Posterior cingulate gyrus (tissue), 11 donors: Measurements from ENCODE around the gene CTDSP1.

ENCODE experiments used
- DNase-seq, 10 donors: peaks; one replicate each; pipeline versions ENCODE4 v3.0.0 to v3.0.0-alpha.2; 2020 to 2021; ENCODE audit warnings: mixed read lengths in 3 of 10
- intact Hi-C: fragments of 100-400 bp; cut with DNase I; formaldehyde crosslinking; loops from one replicate; pipeline ENCODE4 v1.15.1; 2023

The CTDSP1 gene

DNA sequence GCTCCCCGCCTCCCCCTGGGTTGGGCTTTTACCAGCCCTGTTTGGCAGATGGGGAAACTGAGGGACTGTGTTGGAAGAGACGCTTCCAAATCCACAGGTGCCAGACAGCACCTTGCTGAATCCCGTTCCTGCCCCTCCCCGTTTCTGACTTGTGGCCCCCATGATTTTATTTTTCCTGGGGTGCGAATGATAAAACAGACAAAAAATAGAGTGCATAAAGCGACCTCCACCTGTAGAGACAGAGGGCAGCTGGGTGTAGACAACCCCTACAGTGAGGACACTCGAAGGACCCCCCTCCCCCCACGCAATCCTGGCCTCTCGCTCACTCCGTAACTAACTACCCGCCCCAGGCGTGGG lies 2.2 kb upstream of the CTDSP1 start:
- intact Hi-C loops: loop anchor here (2.0 to 5.0 kb wide), 4 partner anchors 95 to 180 kb away; partner anchors contain the start of gene ARPC2
- DNase-seq: no peak

DNA sequence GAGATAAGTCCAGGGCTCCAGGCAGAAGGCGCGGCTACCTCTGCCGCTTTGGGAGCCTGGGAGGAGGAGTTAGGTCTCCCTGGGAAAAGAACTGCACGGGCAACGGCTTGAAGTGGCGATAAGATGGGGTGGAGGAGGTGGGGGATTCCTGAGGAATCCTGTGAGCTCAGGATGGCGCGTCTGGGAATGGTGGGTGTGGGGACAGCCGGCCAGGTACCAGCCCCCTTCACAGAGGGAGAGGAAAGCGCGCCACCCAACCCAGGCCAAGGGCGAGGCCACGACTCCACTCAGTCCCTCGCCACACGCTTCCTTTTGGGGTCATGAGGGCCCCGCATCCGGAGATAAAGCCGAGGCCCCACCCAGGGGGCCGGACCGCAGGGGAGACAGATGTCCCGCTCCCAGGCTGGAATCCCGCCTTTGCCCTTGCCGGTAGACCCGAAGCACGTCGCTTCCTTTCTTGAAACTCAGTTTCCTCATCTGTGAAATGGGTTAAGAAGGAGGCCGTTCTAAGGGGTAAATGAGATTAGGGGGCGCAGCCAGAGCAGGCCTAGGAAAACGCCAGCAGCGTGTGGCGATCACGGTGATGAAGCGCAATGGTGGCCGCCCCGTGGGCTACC lies 1.7 kb upstream of the CTDSP1 start:
- DNase-seq: peak in 5 of 10 donors; percentile 27 to 85 (median 44)
- intact Hi-C loops: loop anchor here (2.0 to 5.0 kb wide), 4 partner anchors 96 to 181 kb away; partner anchors contain the start of gene ARPC2

DNA sequence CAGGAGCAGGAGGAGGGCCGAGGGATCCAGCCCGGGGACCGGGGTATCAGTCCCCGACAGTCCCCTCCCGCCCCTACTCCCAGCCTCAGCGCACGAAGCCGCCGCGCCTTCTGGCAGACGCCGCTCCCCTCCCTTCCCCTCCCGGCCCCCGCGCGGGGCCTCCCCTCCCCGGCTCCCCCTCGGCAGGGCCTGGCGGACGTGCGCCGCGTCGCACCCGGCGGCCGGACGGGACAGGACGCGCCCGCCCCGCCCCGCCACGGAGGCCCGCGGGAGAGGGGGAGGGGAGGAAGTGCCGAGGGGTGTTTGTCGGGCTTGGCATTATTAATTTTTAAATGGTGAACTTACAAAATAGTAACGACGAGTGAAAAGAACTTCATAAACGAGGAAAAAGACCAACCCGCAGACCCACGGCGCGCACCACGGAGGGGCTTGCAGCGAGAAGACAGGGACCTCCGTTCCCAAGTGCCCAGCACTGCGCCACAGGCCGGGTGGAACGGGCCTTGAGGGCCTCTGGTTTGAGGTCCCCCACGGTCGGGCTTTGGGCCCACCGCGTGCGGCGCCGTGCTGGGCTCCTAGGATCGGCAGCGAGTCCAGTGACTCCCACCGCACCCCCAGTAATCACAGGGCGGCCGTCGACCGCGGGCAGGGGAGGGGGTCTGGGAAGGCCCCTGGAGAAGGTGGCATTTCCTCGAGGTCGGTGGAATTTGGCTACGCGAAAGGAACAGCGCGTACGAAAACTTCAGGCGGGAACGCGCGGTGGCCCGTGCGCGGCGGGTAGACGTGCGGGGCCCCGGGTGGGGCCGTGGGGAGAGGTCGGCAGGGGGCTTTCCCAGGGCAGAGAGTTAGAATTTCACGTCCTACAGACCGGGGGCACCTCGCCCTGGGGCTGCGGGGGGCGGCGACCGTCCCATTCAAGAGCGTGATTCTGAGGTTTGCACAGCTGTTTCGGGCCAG lies 954 bp upstream of the CTDSP1 start:
- intact Hi-C loops: loop anchor here (5.0 kb wide), 3 partner anchors 96 to 181 kb away; partner anchors contain the start of gene ARPC2
- DNase-seq: peak in 8 of 10 donors; percentile 54 to 95 (median 63)

GRCh38 chr2:218400167-218400929 lies 680 bp downstream of the CTDSP1 start:
- peak in 1 of 10 donors; percentile 87 for DNase-seq
- intact Hi-C loops: no loop called here

- intact Hi-C loops: no loop called here
- DNase-seq: peak in 1 of 10 donors; percentile 61
These were observed 1.5 kb downstream of the CTDSP1 start for GRCh38 chr2:218400930-218401881.

DNA sequence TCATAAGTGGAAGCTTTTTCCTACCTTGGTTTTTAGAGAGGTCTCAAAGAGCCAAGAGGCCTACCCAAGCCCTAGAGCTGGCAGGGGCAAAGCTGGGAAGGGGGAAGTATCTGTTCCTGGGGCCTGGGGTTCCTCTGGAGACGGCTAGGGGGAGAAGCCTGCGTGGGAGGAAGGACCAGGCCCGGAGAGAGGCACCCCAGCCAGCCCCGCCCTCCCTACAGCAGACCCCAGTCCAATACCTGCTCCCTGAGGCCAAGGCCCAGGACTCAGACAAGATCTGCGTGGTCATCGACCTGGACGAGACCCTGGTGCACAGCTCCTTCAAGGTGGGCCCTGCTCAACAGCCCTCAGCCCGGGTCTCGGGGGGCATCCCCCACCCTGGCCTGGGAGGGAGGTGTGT lies 2.2 kb downstream of the CTDSP1 start:
- DNase-seq: no peak
- intact Hi-C loops: no loop called here

GRCh38 chr2:218402491-218402901 lies 2.8 kb downstream of the CTDSP1 start:
- no peak for DNase-seq
- intact Hi-C loops: no loop called here

GRCh38 chr2:218402911-218403411 lies 3.3 kb downstream of the CTDSP1 start:
- intact Hi-C loops: no loop called here
- no peak for DNase-seq

DNA sequence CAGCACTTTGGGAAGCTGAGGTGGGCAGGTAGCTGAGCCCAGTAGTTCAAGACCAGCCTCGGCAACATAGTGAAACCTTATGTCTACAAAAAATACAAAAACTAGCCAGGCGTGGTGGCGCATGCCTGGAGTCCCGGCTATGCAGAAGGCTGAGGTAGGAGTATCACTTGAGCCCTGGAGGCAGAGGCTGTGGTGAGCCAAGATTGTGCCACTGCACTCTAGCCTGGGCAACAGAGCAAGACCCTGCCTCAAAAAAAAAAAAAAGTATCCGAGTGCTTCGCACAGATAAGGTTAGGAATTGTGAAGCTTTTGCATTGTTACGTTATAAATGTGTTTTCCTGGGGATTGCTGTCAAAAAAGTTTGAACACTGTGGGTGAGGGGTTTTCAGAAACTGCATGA lies 4.1 kb downstream of the CTDSP1 start:
- DNase-seq: no peak
- intact Hi-C loops: no loop called here

GRCh38 chr2:218404351-218405085 lies 4.8 kb downstream of the CTDSP1 start:
- no peak for DNase-seq
- intact Hi-C loops: no loop called here

DNA sequence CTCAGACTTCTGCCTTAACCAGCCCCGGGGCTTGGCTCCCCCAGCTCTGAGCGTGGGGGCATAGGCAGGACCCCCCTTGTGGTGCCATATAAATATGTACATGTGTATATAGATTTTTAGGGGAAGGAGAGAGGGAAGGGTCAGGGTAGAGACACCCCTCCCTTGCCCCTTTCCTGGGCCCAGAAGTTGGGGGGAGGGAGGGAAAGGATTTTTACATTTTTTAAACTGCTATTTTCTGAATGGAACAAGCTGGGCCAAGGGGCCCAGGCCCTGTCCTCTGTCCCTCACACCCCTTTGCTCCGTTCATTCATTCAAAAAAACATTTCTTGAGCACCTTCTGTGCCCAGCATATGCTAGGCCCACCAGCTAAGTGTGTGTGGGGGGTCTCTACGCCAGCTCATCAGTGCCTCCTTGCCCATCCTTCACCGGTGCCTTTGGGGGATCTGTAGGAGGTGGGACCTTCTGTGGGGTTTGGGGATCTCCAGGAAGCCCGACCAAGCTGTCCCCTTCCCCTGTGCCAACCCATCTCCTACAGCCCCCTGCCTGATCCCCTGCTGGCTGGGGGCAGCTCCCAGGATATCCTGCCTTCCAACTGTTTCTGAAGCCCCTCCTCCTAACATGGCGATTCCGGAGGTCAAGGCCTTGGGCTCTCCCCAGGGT lies 5.5 kb downstream of the CTDSP1 start:
- intact Hi-C loops: no loop called here
- DNase-seq: no peak

GRCh38 chr2:218405746-218406208 lies 6.1 kb downstream of the CTDSP1 start:
- DNase-seq: no peak
- intact Hi-C loops: loop anchor here (1.0 to 2.0 kb wide), 3 partner anchors 61 to 243 kb away; no protein-coding TSS in a partner anchor

- peak; percentile 93 to 99 (median 96) for DNase-seq
- intact Hi-C loops: loop anchor here (1.0 to 2.0 kb wide), 3 partner anchors 60 to 242 kb away; no protein-coding TSS in a partner anchor
These were observed 6.7 kb downstream of the CTDSP1 start for GRCh38 chr2:218406209-218406948.

- intact Hi-C loops: loop anchor here (1.0 to 2.0 kb wide), 3 partner anchors 59 to 241 kb away; no protein-coding TSS in a partner anchor
- DNase-seq: peak in 9 of 10 donors; percentile 47 to 93 (median 70)
These were observed 7.4 kb downstream of the CTDSP1 start for GRCh38 chr2:218406949-218407618.

DNA sequence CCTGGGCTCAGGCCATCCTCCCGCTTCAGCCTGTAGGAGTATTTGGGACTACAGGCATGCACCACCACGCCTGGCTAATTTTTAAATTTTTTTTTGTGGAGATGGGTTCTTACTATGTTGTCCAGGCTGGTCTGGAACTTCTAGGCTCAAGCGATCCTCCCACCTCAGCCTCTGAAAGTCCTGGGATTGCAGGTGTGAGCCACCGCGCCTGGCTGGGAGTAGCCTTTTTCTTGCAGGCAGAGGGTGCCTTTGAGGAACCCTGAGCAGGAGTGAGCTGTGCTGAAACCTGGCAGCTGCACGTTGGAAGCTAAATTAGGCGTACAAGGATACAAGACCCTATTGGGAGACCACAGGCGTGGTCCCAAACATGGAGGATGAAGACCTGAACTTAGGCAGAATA lies 8.0 kb downstream of the CTDSP1 start:
- DNase-seq: no peak

DNA sequence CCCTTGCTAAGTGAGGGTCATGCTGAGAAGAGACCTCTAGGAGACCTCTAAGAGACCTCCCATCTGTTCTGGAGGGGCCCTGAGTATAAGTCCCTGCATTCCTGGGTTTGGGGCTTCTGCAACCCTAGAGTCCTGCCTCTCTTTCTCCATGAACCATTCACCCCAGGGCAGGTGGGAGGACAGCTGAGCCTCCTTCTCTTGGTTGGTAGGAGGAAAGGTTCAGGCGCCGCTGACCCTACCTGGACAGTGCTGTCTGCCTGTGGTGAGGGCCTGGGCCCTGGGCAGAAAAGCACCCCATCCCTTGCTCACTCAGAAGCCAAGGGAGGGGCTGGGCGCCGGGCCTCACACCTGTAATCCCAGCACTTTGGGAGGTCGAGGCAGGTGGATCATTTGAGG lies 18.7 kb downstream of the CTDSP1 start:
- intact Hi-C loops: no loop called here
- peak in 1 of 10 donors; percentile 68 for DNase-seq

More for the DNA sequence above, 8.0 kb downstream of the CTDSP1 start:
- intact Hi-C loops: loop anchor here (2.0 kb wide), 1 partner anchor 159 kb away; no protein-coding TSS in a partner anchor
